Heart left ventricle (tissue), 16 donors: ENCODE measurements around the gene PTPRE. TPM values are rescaled to one million over a fixed set of nuclear protein-coding genes. Genes with fewer than 3 reads are reported as not detected.

Experiments used
- ATAC-seq, 4 donors: fragments of 200-7000 bp; cut with Tn5 transposase; one replicate each; pipeline ENCODE4 v1.9.1; 2020 to 2022; ENCODE audit warnings: moderate library complexity in 4 of 4, mild to moderate bottlenecking in 3 of 4, moderate number of reproducible peaks in 1 of 4
- DNase-seq, 5 donors: peaks; one replicate each; pipeline ENCODE4 v3.0.0-alpha.2; 2020
- H3K27ac ChIP-seq, 12 donors: fragments of 200-600 bp; sonication (generic) in 4 of 12; one replicate each; pipeline versions ENCODE4 v1.5.0 to v1.8.0; 2016 to 2022; ENCODE audit warnings: mild to moderate bottlenecking in 2 of 12
- H3K27me3 ChIP-seq, 9 donors: fragments of 200-600 bp; sonication (generic) in 2 of 9; one replicate each; pipeline versions ENCODE4 v1.5.1 to v1.8.0; 2016 to 2022; ENCODE audit warnings: mild to moderate bottlenecking in 3 of 9
- H3K36me3 ChIP-seq, 9 donors: fragments of 200-600 bp; sonication (generic) in 2 of 9; one replicate each; pipeline versions ENCODE4 v1.5.0 to v1.8.0; 2018 to 2022; ENCODE audit warnings: mild to moderate bottlenecking in 2 of 9
- H3K4me1 ChIP-seq, 12 donors: fragments of 200-600 bp; sonication (generic) in 4 of 12; one replicate each; pipeline versions ENCODE4 v1.5.0 to v1.8.0; 2016 to 2022; ENCODE audit warnings: mild to moderate bottlenecking in 3 of 12
- H3K4me3 ChIP-seq, 12 donors: fragments of 200-600 bp; sonication (generic) in 4 of 12; one replicate each; pipeline versions ENCODE4 v1.5.0 to v1.8.0; 2017 to 2022; ENCODE audit warnings: mild to moderate bottlenecking in 9 of 12, moderate library complexity in 4 of 12
- H3K9me3 ChIP-seq, 12 donors: fragments of 200-600 bp; sonication (generic) in 4 of 12; one replicate each; pipeline versions ENCODE4 v1.5.0 to v1.8.0; 2016 to 2022; ENCODE audit warnings: mild to moderate bottlenecking in 1 of 12
- POLR2A ChIP-seq, 2 donors: fragments of 450-650 bp; IDR thresholded peaks; one replicate each; pipeline ENCODE4 v1.6.1; 2017; ENCODE audit warnings: antibody characterized with exemption in 2 of 2, mild to moderate bottlenecking in 2 of 2, moderate library complexity in 2 of 2
- WGBS, 4 donors: extraction: QIAGEN DNeasy Blood & Tissue Kit in 2 of 4; methylation state at CpG; one replicate each; pipeline versions ENCODE4 v1.1.5 to v1.1.7; 2013 to 2018; 5-methylcytosine and 5-hydroxymethylcytosine counted together
- intact Hi-C, 10 donors: fragments of 100-400 bp; cut with DNase I; formaldehyde crosslinking; loops; one replicate each; pipeline versions ENCODE4 v1.11.1 to v1.14.2; 2022
- polyA plus RNA-seq, 2 donors: library from polyadenylated mRNA; stranded (reverse); fragments of 200-250 nt; gene quantifications; one replicate each; pipeline ENCODE4 v1.2.3, GENCODE V29; 2013
- total RNA-seq, 9 donors: library from RNA; depleted of rRNA in 2 of 9; stranded (reverse); fragments of >200 nt in 2 of 9; fragmentation: NEBNext Ultra II Directional in 3 of 9; extraction: Animal tissue kit (Norgen Biotek cat#: 25700) in 3 of 9; gene quantifications; one replicate each; pipeline versions ENCODE4 v1.1.0 to v1.2.4, GENCODE V29; 2016 to 2023
- TF ChIP-seq, protein P1 (sequence below), 12 donors: fragments of 200-600 bp; sonication (generic) in 4 of 12; IDR thresholded peaks; one replicate each; pipeline versions ENCODE4 v1.5.0 to v1.8.0; 2018 to 2022; ENCODE audit warnings: antibody characterized with exemption in 12 of 12, mild to moderate bottlenecking in 5 of 12
- donor health status: ischemic (EF 13 %, LVEDD 7.1; RV severe dilation, severe dysfunction).
- donor health status: healthy with polysubstance abuse.
- donor health status: DM: no; HTN: yes; CAD: no.
- donor health status: DM: no; HTN: no; CAD: no.
- donor health status: ischemic (EF 25% LVEDD 6.9; RV normal size, moderate dysfunction).
- donor health status: ischemic (EF 25% LVEDD 5.7; RV mildly dilated, moderate dysfunction).
- donor health status: healthy.
- donor health status: DM: yes; HTN: yes; CAD: no.
- donor health status: ischemic (EF 35%, LVEDD 5.7; RV mildly dilated, moderate dysfunction).
- donor health status: nonischemic (EF 11% LVEDD 7.7; RV severe dilation, severe dysfunction).
- donor health status: DM: yes; HTN: yes; CAD: no.
- donor health status: PGD.
- donor health status: ischemic (EF 29% LVEDD 5.4; RV normal size, mild dysfunction).
- donor health status: nonischemic (EF 23%, LVEDD 6.1; RV moderate dilation, normal function).

PTPRE gene
- total and polyA plus RNA-seq, 11 donors = 6.9 to 55.0 (median 24.1) TPM

- no peak overlapping the region for H3K27ac ChIP-seq
- intact Hi-C loops = no loop called here
- no peak for ATAC-seq
- no peaks in the 10 kb centered on the region for H3K27me3 ChIP-seq
- 89 to 96% (median 93%) methylated on average over 6 to 8 of the region's 8 CpGs for WGBS, 4 donors
- peaks cover 0 to 3% (median 0%) of the 10 kb centered on the region in 9 donors for H3K36me3 ChIP-seq
- peak in 2 of 5 donors; percentile 2 to 14 for DNase-seq
- TF ChIP-seq, protein P1, sequence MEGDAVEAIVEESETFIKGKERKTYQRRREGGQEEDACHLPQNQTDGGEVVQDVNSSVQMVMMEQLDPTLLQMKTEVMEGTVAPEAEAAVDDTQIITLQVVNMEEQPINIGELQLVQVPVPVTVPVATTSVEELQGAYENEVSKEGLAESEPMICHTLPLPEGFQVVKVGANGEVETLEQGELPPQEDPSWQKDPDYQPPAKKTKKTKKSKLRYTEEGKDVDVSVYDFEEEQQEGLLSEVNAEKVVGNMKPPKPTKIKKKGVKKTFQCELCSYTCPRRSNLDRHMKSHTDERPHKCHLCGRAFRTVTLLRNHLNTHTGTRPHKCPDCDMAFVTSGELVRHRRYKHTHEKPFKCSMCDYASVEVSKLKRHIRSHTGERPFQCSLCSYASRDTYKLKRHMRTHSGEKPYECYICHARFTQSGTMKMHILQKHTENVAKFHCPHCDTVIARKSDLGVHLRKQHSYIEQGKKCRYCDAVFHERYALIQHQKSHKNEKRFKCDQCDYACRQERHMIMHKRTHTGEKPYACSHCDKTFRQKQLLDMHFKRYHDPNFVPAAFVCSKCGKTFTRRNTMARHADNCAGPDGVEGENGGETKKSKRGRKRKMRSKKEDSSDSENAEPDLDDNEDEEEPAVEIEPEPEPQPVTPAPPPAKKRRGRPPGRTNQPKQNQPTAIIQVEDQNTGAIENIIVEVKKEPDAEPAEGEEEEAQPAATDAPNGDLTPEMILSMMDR (IDR thresholded peaks at IDR 0.05) = no peak
- TF ChIP-seq POLR2A (IDR thresholded peaks at IDR 0.05) = no peak
- H3K9me3 ChIP-seq = no peaks in the 10 kb centered on the region
- peaks cover 0 to 32% (median 13%) of the 10 kb centered on the region in 12 donors for H3K4me1 ChIP-seq
- no peak overlapping the region for H3K4me3 ChIP-seq
These were observed 133.8 kb downstream of the PTPRE start for GRCh38 chr10:128040681-128041080.

DNA sequence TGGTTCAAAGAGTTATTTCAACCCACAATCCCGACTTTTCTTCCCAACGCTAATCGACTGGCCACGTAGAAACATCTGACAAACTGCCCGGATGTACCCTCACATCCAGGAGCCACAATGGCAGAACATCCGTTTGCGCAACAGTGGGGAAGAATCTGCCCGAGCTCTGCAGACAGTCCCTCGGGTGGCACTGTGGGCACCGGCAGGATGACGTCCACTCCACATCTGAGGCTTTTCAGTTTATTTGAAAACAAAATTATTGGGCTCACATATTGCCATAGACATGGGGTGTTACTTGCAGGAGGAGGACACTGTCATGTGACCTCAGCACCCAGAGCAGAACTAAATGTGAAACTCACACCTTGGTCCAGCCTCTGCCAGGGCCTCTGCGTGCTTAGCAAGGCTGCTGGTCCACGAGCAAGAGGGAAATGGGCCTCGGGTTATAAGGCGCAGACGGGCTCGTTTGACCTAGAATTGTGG is 135.3 kb downstream of the PTPRE start:
- peak in 1 of 5 donors; percentile 18 for DNase-seq
- Histone ChIP-seq H3K4me3 (no peak overlapping the region), H3K27me3 (no peaks in the 10 kb centered on the region), H3K27ac (no peak overlapping the region), H3K36me3 (peaks cover 0 to 3% (median 0%) of the 10 kb centered on the region in 9 donors), H3K4me1 (peaks cover 0 to 35% (median 18%) of the 10 kb centered on the region in 12 donors), H3K9me3 (no peaks in the 10 kb centered on the region)
- ATAC-seq = no peak
- 93 to 95% (median 95%) methylated on average over 17 of the region's 17 CpGs for WGBS, 4 donors
- intact Hi-C loops = no loop called here
- no peak for TF ChIP-seq POLR2A (IDR thresholded peaks at IDR 0.05)
- TF ChIP-seq, protein P1 (IDR thresholded peaks at IDR 0.05) = no peak

DNA sequence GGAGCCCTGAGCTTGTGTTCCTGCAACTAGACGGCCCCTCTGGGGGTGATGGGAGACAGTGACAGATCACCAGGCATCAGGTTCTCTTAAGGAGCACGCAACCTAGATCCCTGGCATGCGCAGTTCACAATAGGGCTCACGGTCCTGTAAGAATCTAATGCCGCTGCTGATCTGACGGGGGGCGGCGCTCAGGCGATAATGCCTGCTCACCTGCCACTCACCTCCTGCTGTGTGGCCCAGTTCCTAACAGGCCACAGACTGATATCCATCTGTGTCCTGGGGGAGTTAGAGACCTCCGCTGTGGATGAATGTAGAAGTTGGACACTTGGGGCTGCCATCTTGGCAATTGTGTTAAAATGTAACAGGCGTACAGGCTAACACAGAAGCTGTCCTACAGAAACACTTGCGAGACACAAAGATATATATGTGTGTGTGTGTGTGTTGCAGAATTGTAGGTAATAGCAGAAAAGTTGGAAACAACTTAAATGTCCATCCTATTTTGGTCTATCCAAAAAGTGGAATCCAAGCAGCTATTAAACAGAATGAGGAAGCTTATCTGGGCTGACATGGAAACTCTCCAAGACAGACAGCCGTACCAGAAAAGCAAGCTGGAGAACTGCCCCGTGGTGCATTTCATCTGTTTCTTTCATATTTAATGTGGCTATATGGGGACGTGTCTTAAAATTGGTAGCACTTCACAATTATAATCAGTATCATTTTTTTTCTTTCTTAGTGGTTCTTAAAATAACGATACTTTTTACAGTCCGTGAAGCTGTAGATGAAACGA is 136.5 kb downstream of the PTPRE start:
- H3K9me3 ChIP-seq = no peaks in the 10 kb centered on the region
- WGBS, 4 donors = 66 to 72% (median 67%) methylated on average over 18 of the region's 18 CpGs
- intact Hi-C loops = no loop called here
- H3K4me1 ChIP-seq = peaks cover 0 to 48% (median 28%) of the 10 kb centered on the region in 12 donors
- H3K36me3 ChIP-seq = peaks cover 0 to 3% (median 0%) of the 10 kb centered on the region in 9 donors
- H3K4me3 ChIP-seq = no peak overlapping the region
- no peaks in the 10 kb centered on the region for H3K27me3 ChIP-seq
- H3K27ac ChIP-seq = no peak overlapping the region
- DNase-seq (no peak), ATAC-seq (no peak)
- TF ChIP-seq, protein P1 (IDR thresholded peaks at IDR 0.05) = no peak
- no peak for TF ChIP-seq POLR2A (IDR thresholded peaks at IDR 0.05)

- H3K27me3 ChIP-seq = no peaks in the 10 kb centered on the region
- H3K4me3 ChIP-seq = no peak overlapping the region
- H3K27ac ChIP-seq = no peak overlapping the region
- ATAC-seq (no peak), DNase-seq (no peak)
- WGBS, 4 donors = 85 to 95% (median 87%) methylated on average over 3 of the region's 3 CpGs
- TF ChIP-seq POLR2A (IDR thresholded peaks at IDR 0.05) = no peak
- TF ChIP-seq, protein P1 (IDR thresholded peaks at IDR 0.05) = no peak
- peaks cover 0 to 55% (median 32%) of the 10 kb centered on the region in 12 donors for H3K4me1 ChIP-seq
- no peaks in the 10 kb centered on the region for H3K9me3 ChIP-seq
- intact Hi-C loops = no loop called here
- H3K36me3 ChIP-seq = peaks cover 0 to 3% (median 0%) of the 10 kb centered on the region in 9 donors
These were observed 137.3 kb downstream of the PTPRE start for GRCh38 chr10:128044186-128044585.
